CD8-positive, alpha-beta memory T cell (primary cell): Measurements from ENCODE around the gene DHRS7B. TPM values are rescaled to one million over a fixed set of nuclear protein-coding genes. Genes with fewer than 3 reads are reported as not detected.

Experiments used
- CTCF ChIA-PET: fragments of 350-600 bp; sonication (Branson Sonifier 250); formaldehyde crosslinking; loops from one replicate; lab custom pipeline; 2021; ENCODE audit warnings: antibody characterized with exemption; lab: Charles Lee
- POLR2A ChIA-PET: fragments of 350-600 bp; sonication (Branson Sonifier 250); formaldehyde crosslinking; loops from one replicate; lab custom pipeline; 2021; ENCODE audit warnings: antibody characterized with exemption; lab: Charles Lee
- DNase-seq, 5 donors: peaks; one replicate each; pipeline versions ENCODE4 v3.0.0 to v3.0.0-alpha.2; 2020 to 2022; ENCODE audit warnings: mixed read lengths in 1 of 5
- H3K27ac ChIP-seq: one replicate; pipeline ENCODE4 v1.7.0; 2013; ENCODE audit warnings: low read depth, mild to moderate bottlenecking, low read length, moderate library complexity
- H3K27me3 ChIP-seq: 2 replicates; pipeline ENCODE4 v1.7.0; 2013; ENCODE audit warnings: low read length, mild to moderate bottlenecking; ENCODE audit not compliant: insufficient read depth, poor library complexity, severe bottlenecking
- H3K36me3 ChIP-seq: 2 replicates; pipeline ENCODE4 v1.7.0; 2013; ENCODE audit warnings: mild to moderate bottlenecking, low read length, moderate library complexity; ENCODE audit not compliant: insufficient read depth
- H3K4me1 ChIP-seq: 2 replicates; pipeline ENCODE4 v1.7.0; 2013; ENCODE audit warnings: mild to moderate bottlenecking, low read length, moderate library complexity; ENCODE audit not compliant: insufficient read depth
- H3K4me3 ChIP-seq: 2 replicates; pipeline ENCODE4 v1.7.0; 2013; ENCODE audit warnings: mild to moderate bottlenecking, low read length
- H3K9me3 ChIP-seq: 2 replicates; pipeline ENCODE4 v1.7.0; 2013; ENCODE audit warnings: mild to moderate bottlenecking, low read length
- H3K27ac Mint-ChIP-seq, 8 donors: one replicate each; pipeline ENCODE4 v1.8.0; 2020 to 2021; ENCODE audit warnings: mixed read lengths in 8 of 8, mild to moderate bottlenecking in 6 of 8, inconsistent platforms in 3 of 8, moderate library complexity in 3 of 8
- H3K27me3 Mint-ChIP-seq, 2 donors: one replicate each; pipeline ENCODE4 v1.8.0; 2020 to 2021; ENCODE audit warnings: mixed read lengths in 2 of 2, mild to moderate bottlenecking in 1 of 2, moderate library complexity in 1 of 2
- H3K36me3 Mint-ChIP-seq, 3 donors: one replicate each; pipeline ENCODE4 v1.8.0; 2020 to 2021; ENCODE audit warnings: mixed read lengths in 3 of 3, inconsistent platforms in 1 of 3, mild to moderate bottlenecking in 1 of 3
- H3K4me1 Mint-ChIP-seq, 3 donors: one replicate each; pipeline ENCODE4 v1.8.0; 2020 to 2021; ENCODE audit warnings: mixed read lengths in 3 of 3, inconsistent platforms in 1 of 3, mild to moderate bottlenecking in 1 of 3
- H3K4me3 Mint-ChIP-seq, 7 donors: one replicate each; pipeline ENCODE4 v1.8.0; 2020 to 2021; ENCODE audit warnings: mixed read lengths in 7 of 7, mild to moderate bottlenecking in 6 of 7, moderate library complexity in 4 of 7, inconsistent platforms in 2 of 7
- H3K9me3 Mint-ChIP-seq, 5 donors: one replicate each; pipeline ENCODE4 v1.8.0; 2020 to 2022; ENCODE audit warnings: mixed read lengths in 5 of 5, mild to moderate bottlenecking in 3 of 5, moderate library complexity in 2 of 5, inconsistent platforms in 1 of 5
- polyA plus RNA-seq: library from polyadenylated mRNA; unstranded; fragments of 300-500 nt; fragmentation: Illumina TruSeq; gene quantifications from one replicate; pipeline ENCODE4 v1.2.3, GENCODE V29; 2021
- total RNA-seq, 2 experiments: library from RNA; stranded (reverse); gene quantifications; one replicate each; pipeline ENCODE4 v1.2.3, GENCODE V29; 2021

DHRS7B gene
- total and polyA plus RNA-seq, 3 experiments from 2014 or later = 9.0 to 27.5 (median 25.7) TPM

GRCh38 chr17:21198411-21198810, 71.6 kb downstream of the DHRS7B start:
- Mint-ChIP-seq H3K4me1 (peaks cover 18 to 38% (median 36%) of the 10 kb centered on the region in 3 donors), H3K4me3 (no peak overlapping the region), H3K9me3 (no peaks in the 10 kb centered on the region), H3K27me3 (no peaks in the 10 kb centered on the region), H3K27ac (peak overlapping the region in 3 of 8 donors; percentile 21 to 68 (median 33)), H3K36me3 (peaks cover 0 to 56% (median 15%) of the 10 kb centered on the region in 3 donors)
- CTCF ChIA-PET = interaction anchor here (1.7 kb wide), 1 partner anchor 80 kb away, joined by 3 read pairs; no protein-coding TSS in a partner anchor
- Histone ChIP-seq H3K4me3 (no peak overlapping the region), H3K36me3 (peaks cover 11% of the 10 kb centered on the region), H3K27ac (no peak overlapping the region), H3K27me3 (no peaks in the 10 kb centered on the region), H3K4me1 (no peaks in the 10 kb centered on the region), H3K9me3 (no peaks in the 10 kb centered on the region)
- POLR2A ChIA-PET = no interaction called here
- no peak for DNase-seq

- no peaks in the 10 kb centered on the region for H3K4me1 ChIP-seq
- CTCF ChIA-PET = interaction anchor here (1.6 to 1.7 kb wide), 2 partner anchors 8 to 81 kb away, joined by 3 read pairs; no protein-coding TSS in a partner anchor
- no peak overlapping the region for H3K4me3 Mint-ChIP-seq
- DNase-seq = no peak
- no peak overlapping the region for H3K27ac ChIP-seq
- POLR2A ChIA-PET = no interaction called here
- no peaks in the 10 kb centered on the region for H3K9me3 ChIP-seq
- no peaks in the 10 kb centered on the region for H3K9me3 Mint-ChIP-seq
- H3K36me3 ChIP-seq = peaks cover 11% of the 10 kb centered on the region
- H3K27me3 ChIP-seq = no peaks in the 10 kb centered on the region
- no peaks in the 10 kb centered on the region for H3K27me3 Mint-ChIP-seq
- peaks cover 17 to 42% (median 32%) of the 10 kb centered on the region in 3 donors for H3K4me1 Mint-ChIP-seq
- H3K27ac Mint-ChIP-seq = peak overlapping the region in 3 of 8 donors; percentile 10 to 38 (median 35)
- peaks cover 0 to 56% (median 15%) of the 10 kb centered on the region in 3 donors for H3K36me3 Mint-ChIP-seq
- H3K4me3 ChIP-seq = no peak overlapping the region
These were observed 72.5 kb downstream of the DHRS7B start for GRCh38 chr17:21199311-21199710.

GRCh38 chr17:21199856-21200255, 73.1 kb downstream of the DHRS7B start:
- ChIA-PET CTCF (interaction anchor here (1.6 kb wide), 1 partner anchor 9 kb away, joined by 3 read pairs; no protein-coding TSS in a partner anchor), POLR2A (no interaction called here)
- H3K4me1 ChIP-seq = no peaks in the 10 kb centered on the region
- H3K4me1 Mint-ChIP-seq = peaks cover 22 to 48% (median 27%) of the 10 kb centered on the region in 3 donors
- no peak overlapping the region for H3K4me3 Mint-ChIP-seq
- no peak for DNase-seq
- peaks cover 11% of the 10 kb centered on the region for H3K36me3 ChIP-seq
- H3K4me3 ChIP-seq = no peak overlapping the region
- H3K9me3 ChIP-seq = no peaks in the 10 kb centered on the region
- H3K27ac Mint-ChIP-seq = peak overlapping the region in 2 of 8 donors; percentile 29 to 64
- H3K27ac ChIP-seq = no peak overlapping the region
- no peaks in the 10 kb centered on the region for H3K9me3 Mint-ChIP-seq
- H3K36me3 Mint-ChIP-seq = peaks cover 0 to 59% (median 15%) of the 10 kb centered on the region in 3 donors
- H3K27me3 Mint-ChIP-seq = no peaks in the 10 kb centered on the region
- H3K27me3 ChIP-seq = no peaks in the 10 kb centered on the region

GRCh38 chr17:21200590-21201297, 74.0 kb downstream of the DHRS7B start:
- no peak overlapping the region for H3K27ac ChIP-seq
- H3K27me3 ChIP-seq = no peaks in the 10 kb centered on the region
- Mint-ChIP-seq H3K4me1 (peaks cover 27 to 57% (median 32%) of the 10 kb centered on the region in 3 donors), H3K27ac (peak overlapping the region in 3 of 8 donors; percentile 23 to 64 (median 30)), H3K9me3 (no peaks in the 10 kb centered on the region), H3K36me3 (peaks cover 0 to 62% (median 15%) of the 10 kb centered on the region in 3 donors), H3K4me3 (no peak overlapping the region), H3K27me3 (no peaks in the 10 kb centered on the region)
- ChIA-PET POLR2A (no interaction called here), CTCF (interaction anchor here (1.6 kb wide), 1 partner anchor 10 kb away, joined by 3 read pairs; no protein-coding TSS in a partner anchor)
- H3K9me3 ChIP-seq = no peaks in the 10 kb centered on the region
- no peak for DNase-seq
- H3K4me1 ChIP-seq = no peaks in the 10 kb centered on the region
- H3K4me3 ChIP-seq = no peak overlapping the region
- peaks cover 11% of the 10 kb centered on the region for H3K36me3 ChIP-seq

DNA sequence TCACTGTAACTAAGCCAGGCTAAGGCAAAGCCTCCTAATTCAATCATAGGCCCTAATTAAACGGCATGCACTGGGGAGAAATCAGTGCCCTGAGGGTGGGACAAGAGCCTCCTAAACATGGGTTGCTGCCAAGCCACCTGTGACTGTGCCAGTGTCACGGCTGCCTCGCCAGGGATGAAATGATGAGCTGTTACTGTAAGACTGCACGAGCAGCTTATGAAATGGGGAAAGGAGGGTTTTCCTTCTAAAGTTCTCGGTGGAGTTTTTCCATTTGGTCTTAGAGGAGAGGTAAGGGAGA, 74.5 kb downstream of the DHRS7B start:
- no peaks in the 10 kb centered on the region for H3K9me3 ChIP-seq
- H3K4me1 ChIP-seq = no peaks in the 10 kb centered on the region
- ChIA-PET POLR2A (interaction anchor here (0.6 kb wide), 1 partner anchor 8 kb away, joined by 4 read pairs; no protein-coding TSS in a partner anchor), CTCF (no interaction called here)
- peak overlapping the region in 2 of 8 donors; percentile 22 to 64 for H3K27ac Mint-ChIP-seq
- H3K36me3 Mint-ChIP-seq = peaks cover 0 to 66% (median 15%) of the 10 kb centered on the region in 3 donors
- H3K27ac ChIP-seq = no peak overlapping the region
- peaks cover 30 to 60% (median 36%) of the 10 kb centered on the region in 3 donors for H3K4me1 Mint-ChIP-seq
- no peak for DNase-seq
- H3K9me3 Mint-ChIP-seq = no peaks in the 10 kb centered on the region
- H3K4me3 ChIP-seq = no peak overlapping the region
- H3K4me3 Mint-ChIP-seq = no peak overlapping the region
- peaks cover 11% of the 10 kb centered on the region for H3K36me3 ChIP-seq
- no peaks in the 10 kb centered on the region for H3K27me3 Mint-ChIP-seq
- no peaks in the 10 kb centered on the region for H3K27me3 ChIP-seq

DNA sequence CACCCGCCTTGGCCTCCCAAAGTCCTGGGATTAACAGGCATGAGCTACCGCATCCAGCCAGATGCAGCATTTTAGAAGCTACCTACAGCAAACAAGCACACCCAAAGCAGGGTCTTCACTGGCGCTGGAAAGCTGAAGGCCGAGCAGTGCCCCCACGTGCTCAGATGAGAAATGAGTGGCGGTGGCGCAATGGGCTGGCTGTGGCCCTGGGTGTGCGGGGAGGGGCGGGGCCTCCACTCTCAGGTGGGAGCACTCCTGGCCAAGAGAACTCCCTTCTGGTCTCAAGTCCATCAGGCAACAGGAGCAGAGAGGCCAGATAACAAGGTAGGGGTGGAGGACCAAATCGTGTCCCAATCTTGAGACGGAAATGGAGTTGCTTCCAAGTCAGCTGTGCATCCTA, 75.1 kb downstream of the DHRS7B start:
- H3K27ac ChIP-seq = no peak overlapping the region
- POLR2A ChIA-PET = interaction anchor here (0.6 kb wide), 1 partner anchor 9 kb away, joined by 4 read pairs; no protein-coding TSS in a partner anchor
- Mint-ChIP-seq H3K4me1 (peaks cover 32 to 63% (median 39%) of the 10 kb centered on the region in 3 donors), H3K27ac (peak overlapping the region in 2 of 8 donors; percentile 58 to 60), H3K4me3 (no peak overlapping the region), H3K9me3 (no peaks in the 10 kb centered on the region), H3K27me3 (no peaks in the 10 kb centered on the region), H3K36me3 (peaks cover 0 to 63% (median 14%) of the 10 kb centered on the region in 3 donors)
- H3K27me3 ChIP-seq = no peaks in the 10 kb centered on the region
- H3K9me3 ChIP-seq = no peaks in the 10 kb centered on the region
- no peak overlapping the region for H3K4me3 ChIP-seq
- H3K4me1 ChIP-seq = no peaks in the 10 kb centered on the region
- CTCF ChIA-PET = no interaction called here
- no peak for DNase-seq
- peaks cover 11% of the 10 kb centered on the region for H3K36me3 ChIP-seq

GRCh38 chr17:21202512-21202911, 75.7 kb downstream of the DHRS7B start:
- Mint-ChIP-seq H3K4me3 (no peak overlapping the region), H3K36me3 (peaks cover 0 to 61% (median 9%) of the 10 kb centered on the region in 3 donors), H3K27ac (no peak overlapping the region), H3K9me3 (no peaks in the 10 kb centered on the region), H3K4me1 (peaks cover 34 to 65% (median 42%) of the 10 kb centered on the region in 3 donors), H3K27me3 (no peaks in the 10 kb centered on the region)
- no peak overlapping the region for H3K27ac ChIP-seq
- no peaks in the 10 kb centered on the region for H3K9me3 ChIP-seq
- no peak for DNase-seq
- H3K4me1 ChIP-seq = no peaks in the 10 kb centered on the region
- no peak overlapping the region for H3K4me3 ChIP-seq
- no peaks in the 10 kb centered on the region for H3K27me3 ChIP-seq
- ChIA-PET POLR2A (no interaction called here), CTCF (no interaction called here)
- H3K36me3 ChIP-seq = peaks cover 6% of the 10 kb centered on the region

GRCh38 chr17:21204935-21205334, 78.2 kb downstream of the DHRS7B start:
- Histone ChIP-seq H3K27ac (no peak overlapping the region), H3K4me3 (no peak overlapping the region), H3K4me1 (no peaks in the 10 kb centered on the region), H3K36me3 (no peaks in the 10 kb centered on the region), H3K9me3 (no peaks in the 10 kb centered on the region), H3K27me3 (no peaks in the 10 kb centered on the region)
- Mint-ChIP-seq H3K4me1 (peaks cover 34 to 67% (median 41%) of the 10 kb centered on the region in 3 donors), H3K27ac (peak overlapping the region in 5 of 8 donors; percentile 11 to 46 (median 18)), H3K27me3 (no peaks in the 10 kb centered on the region), H3K4me3 (peak overlapping the region in 1 of 7 donors; percentile 37), H3K9me3 (no peaks in the 10 kb centered on the region), H3K36me3 (peaks cover 0 to 54% (median 0%) of the 10 kb centered on the region in 3 donors)
- ChIA-PET POLR2A (no interaction called here), CTCF (no interaction called here)
- DNase-seq = no peak
